ENCODE measurements around the gene DALRD3. TPM values are rescaled to one million over a fixed set of nuclear protein-coding genes. Genes with fewer than 3 reads are reported as not detected.
A peak's percentile ranks its signal among the peaks of the same experiment; 100 is the strongest.

The DALRD3 gene
- 26.4 and 27.5 TPM in 2 replicates for polyA plus RNA-seq (2013)

GRCh38 chr3:49017971-49018706, at the start of gene DALRD3:
DALRD3 (minus strand) TSS chr3:49018580; CDS start chr3:49018564, 16 bp downstream.
- Histone ChIP-seq H3K4ac (ENCODE audit: low read depth, low read length) (peak within 1 kb of the TSS; percentile 48), H2BK120ac (ENCODE audit: insufficient read depth, low read length, poor library complexity) (peak within 1 kb of the TSS; percentile 20), H3K36me3 (ENCODE audit: control insufficient read depth in 1 of 2, insufficient read depth in 2 of 2, low read length in 2 of 2) (peaks cover 38 to 46% of the 10 kb centered on the region in 2 experiments), H3K18ac (ENCODE audit: low read length) (peak within 1 kb of the TSS; percentile 34), H3K79me2 (ENCODE audit: control insufficient read depth, insufficient read depth, low read length, poor library complexity) (peaks cover 21% of the 10 kb centered on the region), H4K12ac (ENCODE audit: low read depth, low read length) (peak within 1 kb of the TSS; percentile 67), H3K9me3 (ENCODE audit: insufficient read depth, low read depth, low read length) (peaks cover 2% of the 10 kb centered on the region), H2BK12ac (ENCODE audit: low read length) (no peak within 1 kb of the TSS), H2BK5ac (ENCODE audit: low read depth, low read length, poor library complexity) (peak within 1 kb of the TSS; percentile 29), H2AK5ac (ENCODE audit: low read length) (peak within 1 kb of the TSS; percentile 9), H4K8ac (ENCODE audit: low read depth, low read length) (peak within 1 kb of the TSS; percentile 85), H3K14ac (ENCODE audit: low read length) (peak within 1 kb of the TSS; percentile 62), H3K4me1 (ENCODE audit: control insufficient read depth in 1 of 2, insufficient read depth in 2 of 2, low read length in 2 of 2) (peaks cover 14 to 24% of the 10 kb centered on the region in 2 experiments), H3K27ac (ENCODE audit: low read depth, low read length) (peak within 1 kb of the TSS; percentile 59), H3K27me3 (ENCODE audit: insufficient read depth, low read length) (no peaks in the 10 kb centered on the region), H2AFZ (ENCODE audit: insufficient read depth, low read length, poor library complexity) (peak within 1 kb of the TSS; percentile 83), H3K4me2 (ENCODE audit: low read length) (peak within 1 kb of the TSS; percentile 86), H3K4me3 (ENCODE audit: low read depth, low read length) (peak within 1 kb of the TSS; percentile 88), H4K91ac (ENCODE audit: low read depth, low read length) (peak within 1 kb of the TSS; percentile 67), H3K23ac (ENCODE audit: low read length) (no peak within 1 kb of the TSS), H3K9ac (ENCODE audit: low read length) (peak within 1 kb of the TSS; percentile 67), H3K79me1 (ENCODE audit: low read length) (peaks cover 27% of the 10 kb centered on the region)
- no CpG with 5 or more reads among the region's 85 CpGs for WGBS (ENCODE audit: extremely low coverage, insufficient coverage, insufficient read length)
- peak; percentile 71 to 74 for DNase-seq

- Histone ChIP-seq H4K12ac (ENCODE audit: low read depth, low read length) (no peak overlapping the region), H3K4me3 (ENCODE audit: low read depth, low read length) (no peak overlapping the region), H3K23ac (ENCODE audit: low read length) (no peak overlapping the region), H2BK5ac (ENCODE audit: low read depth, low read length, poor library complexity) (no peak overlapping the region), H3K4me2 (ENCODE audit: low read length) (no peak overlapping the region), H3K9me3 (ENCODE audit: insufficient read depth, low read depth, low read length) (peaks cover 2% of the 10 kb centered on the region), H3K9ac (ENCODE audit: low read length) (no peak overlapping the region), H2BK12ac (ENCODE audit: low read length) (no peak overlapping the region), H3K27ac (ENCODE audit: low read depth, low read length) (no peak overlapping the region), H3K79me2 (ENCODE audit: control insufficient read depth, insufficient read depth, low read length, poor library complexity) (no peaks in the 10 kb centered on the region), H3K14ac (ENCODE audit: low read length) (no peak overlapping the region), H3K4ac (ENCODE audit: low read depth, low read length) (no peak overlapping the region), H2AK5ac (ENCODE audit: low read length) (no peak overlapping the region), H3K79me1 (ENCODE audit: low read length) (no peaks in the 10 kb centered on the region), H3K18ac (ENCODE audit: low read length) (no peak overlapping the region), H3K27me3 (ENCODE audit: insufficient read depth, low read length) (no peaks in the 10 kb centered on the region), H3K4me1 (ENCODE audit: control insufficient read depth in 1 of 2, insufficient read depth in 2 of 2, low read length in 2 of 2) (no peaks in the 10 kb centered on the region), H2BK120ac (ENCODE audit: insufficient read depth, low read length, poor library complexity) (no peak overlapping the region), H2AFZ (ENCODE audit: insufficient read depth, low read length, poor library complexity) (no peak overlapping the region), H3K36me3 (ENCODE audit: control insufficient read depth in 1 of 2, insufficient read depth in 2 of 2, low read length in 2 of 2) (peaks cover 49 to 52% of the 10 kb centered on the region in 2 experiments), H4K8ac (ENCODE audit: low read depth, low read length) (no peak overlapping the region), H4K91ac (ENCODE audit: low read depth, low read length) (no peak overlapping the region)
- peak; percentile 4 to 40 for DNase-seq
- no CpG with 5 or more reads among the region's 7 CpGs for WGBS (ENCODE audit: extremely low coverage, insufficient coverage, insufficient read length)
These were observed 39.6 kb upstream of the DALRD3 start for GRCh38 chr3:49058011-49058410.

GRCh38 chr3:49057268-49057667, 38.9 kb upstream of the DALRD3 start:
- no peak overlapping the region for H3K4ac ChIP-seq (ENCODE audit: low read depth, low read length)
- H4K8ac ChIP-seq (ENCODE audit: low read depth, low read length): no peak overlapping the region
- H3K79me1 ChIP-seq (ENCODE audit: low read length): no peaks in the 10 kb centered on the region
- no peak overlapping the region for H3K23ac ChIP-seq (ENCODE audit: low read length)
- no peak overlapping the region for H3K4me3 ChIP-seq (ENCODE audit: low read depth, low read length)
- no peak overlapping the region for H4K12ac ChIP-seq (ENCODE audit: low read depth, low read length)
- no peak overlapping the region for H2AFZ ChIP-seq (ENCODE audit: insufficient read depth, low read length, poor library complexity)
- H3K9ac ChIP-seq (ENCODE audit: low read length): no peak overlapping the region
- H3K79me2 ChIP-seq (ENCODE audit: control insufficient read depth, insufficient read depth, low read length, poor library complexity): no peaks in the 10 kb centered on the region
- H2BK12ac ChIP-seq (ENCODE audit: low read length): no peak overlapping the region
- DNase-seq: no peak
- WGBS (ENCODE audit: extremely low coverage, insufficient coverage, insufficient read length): no CpG with 5 or more reads among the region's 10 CpGs
- H4K91ac ChIP-seq (ENCODE audit: low read depth, low read length): no peak overlapping the region
- no peak overlapping the region for H3K14ac ChIP-seq (ENCODE audit: low read length)
- no peak overlapping the region for H3K18ac ChIP-seq (ENCODE audit: low read length)
- no peak overlapping the region for H2BK5ac ChIP-seq (ENCODE audit: low read depth, low read length, poor library complexity)
- H3K27me3 ChIP-seq (ENCODE audit: insufficient read depth, low read length): no peaks in the 10 kb centered on the region
- H2BK120ac ChIP-seq (ENCODE audit: insufficient read depth, low read length, poor library complexity): no peak overlapping the region
- no peaks in the 10 kb centered on the region for H3K4me1 ChIP-seq (ENCODE audit: control insufficient read depth in 1 of 2, insufficient read depth in 2 of 2, low read length in 2 of 2)
- H3K36me3 ChIP-seq (ENCODE audit: control insufficient read depth in 1 of 2, insufficient read depth in 2 of 2, low read length in 2 of 2): peaks cover 48 to 53% of the 10 kb centered on the region in 2 experiments
- H3K4me2 ChIP-seq (ENCODE audit: low read length): no peak overlapping the region
- H3K9me3 ChIP-seq (ENCODE audit: insufficient read depth, low read depth, low read length): peaks cover 2% of the 10 kb centered on the region
- no peak overlapping the region for H3K27ac ChIP-seq (ENCODE audit: low read depth, low read length)
- no peak overlapping the region for H2AK5ac ChIP-seq (ENCODE audit: low read length)

- Histone ChIP-seq H3K14ac (ENCODE audit: low read length) (no peak overlapping the region), H3K36me3 (ENCODE audit: control insufficient read depth in 1 of 2, insufficient read depth in 2 of 2, low read length in 2 of 2) (peaks cover 31 to 47% of the 10 kb centered on the region in 2 experiments), H3K9me3 (ENCODE audit: insufficient read depth, low read depth, low read length) (no peaks in the 10 kb centered on the region), H3K79me1 (ENCODE audit: low read length) (no peaks in the 10 kb centered on the region), H3K23ac (ENCODE audit: low read length) (no peak overlapping the region), H4K12ac (ENCODE audit: low read depth, low read length) (no peak overlapping the region), H2BK12ac (ENCODE audit: low read length) (no peak overlapping the region), H2BK5ac (ENCODE audit: low read depth, low read length, poor library complexity) (no peak overlapping the region), H3K79me2 (ENCODE audit: control insufficient read depth, insufficient read depth, low read length, poor library complexity) (no peaks in the 10 kb centered on the region), H3K27ac (ENCODE audit: low read depth, low read length) (no peak overlapping the region), H3K27me3 (ENCODE audit: insufficient read depth, low read length) (no peaks in the 10 kb centered on the region), H2AFZ (ENCODE audit: insufficient read depth, low read length, poor library complexity) (no peak overlapping the region), H3K4ac (ENCODE audit: low read depth, low read length) (no peak overlapping the region), H4K8ac (ENCODE audit: low read depth, low read length) (no peak overlapping the region), H3K4me2 (ENCODE audit: low read length) (no peak overlapping the region), H2AK5ac (ENCODE audit: low read length) (no peak overlapping the region), H4K91ac (ENCODE audit: low read depth, low read length) (no peak overlapping the region), H2BK120ac (ENCODE audit: insufficient read depth, low read length, poor library complexity) (no peak overlapping the region), H3K4me3 (ENCODE audit: low read depth, low read length) (no peak overlapping the region), H3K4me1 (ENCODE audit: control insufficient read depth in 1 of 2, insufficient read depth in 2 of 2, low read length in 2 of 2) (no peaks in the 10 kb centered on the region), H3K18ac (ENCODE audit: low read length) (no peak overlapping the region), H3K9ac (ENCODE audit: low read length) (no peak overlapping the region)
- DNase-seq: no peak
- WGBS (ENCODE audit: extremely low coverage, insufficient coverage, insufficient read length): no CpG with 5 or more reads among the region's 2 CpGs
These were observed 36.0 kb upstream of the DALRD3 start for GRCh38 chr3:49054344-49054862.
